Stimulated activated CD4-positive, alpha-beta T cell treated with anti-CD3 and anti-CD28 coated beads, TNF-alpha, amount 100 ng/mL, for 4 hours (primary cell): ENCODE results near the gene SPEF2.

Experiments used
- DNase-seq, 3 experiments: peaks; one replicate each; pipeline ENCODE4 v3.0.0-alpha.2; 2020; ENCODE audit warnings: low read depth in 3 of 3

SPEF2 gene, protein sequence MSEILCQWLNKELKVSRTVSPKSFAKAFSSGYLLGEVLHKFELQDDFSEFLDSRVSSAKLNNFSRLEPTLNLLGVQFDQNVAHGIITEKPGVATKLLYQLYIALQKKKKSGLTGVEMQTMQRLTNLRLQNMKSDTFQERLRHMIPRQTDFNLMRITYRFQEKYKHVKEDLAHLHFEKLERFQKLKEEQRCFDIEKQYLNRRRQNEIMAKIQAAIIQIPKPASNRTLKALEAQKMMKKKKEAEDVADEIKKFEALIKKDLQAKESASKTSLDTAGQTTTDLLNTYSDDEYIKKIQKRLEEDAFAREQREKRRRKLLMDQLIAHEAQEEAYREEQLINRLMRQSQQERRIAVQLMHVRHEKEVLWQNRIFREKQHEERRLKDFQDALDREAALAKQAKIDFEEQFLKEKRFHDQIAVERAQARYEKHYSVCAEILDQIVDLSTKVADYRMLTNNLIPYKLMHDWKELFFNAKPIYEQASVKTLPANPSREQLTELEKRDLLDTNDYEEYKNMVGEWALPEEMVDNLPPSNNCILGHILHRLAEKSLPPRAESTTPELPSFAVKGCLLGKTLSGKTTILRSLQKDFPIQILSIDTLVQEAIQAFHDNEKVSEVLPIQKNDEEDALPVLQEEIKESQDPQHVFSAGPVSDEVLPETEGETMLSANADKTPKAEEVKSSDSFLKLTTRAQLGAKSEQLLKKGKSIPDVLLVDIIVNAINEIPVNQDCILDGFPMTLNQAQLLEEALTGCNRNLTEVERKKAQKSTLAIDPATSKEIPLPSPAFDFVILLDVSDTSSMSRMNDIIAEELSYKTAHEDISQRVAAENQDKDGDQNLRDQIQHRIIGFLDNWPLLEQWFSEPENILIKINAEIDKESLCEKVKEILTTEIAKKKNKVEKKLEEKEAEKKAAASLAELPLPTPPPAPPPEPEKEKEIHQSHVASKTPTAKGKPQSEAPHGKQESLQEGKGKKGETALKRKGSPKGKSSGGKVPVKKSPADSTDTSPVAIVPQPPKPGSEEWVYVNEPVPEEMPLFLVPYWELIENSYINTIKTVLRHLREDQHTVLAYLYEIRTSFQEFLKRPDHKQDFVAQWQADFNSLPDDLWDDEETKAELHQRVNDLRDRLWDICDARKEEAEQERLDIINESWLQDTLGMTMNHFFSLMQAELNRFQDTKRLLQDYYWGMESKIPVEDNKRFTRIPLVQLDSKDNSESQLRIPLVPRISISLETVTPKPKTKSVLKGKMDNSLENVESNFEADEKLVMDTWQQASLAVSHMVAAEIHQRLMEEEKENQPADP (N-terminal part only)

GRCh38 chr5:35617435-35618303 lies at the start of gene SPEF2:
SPEF2 (plus strand) TSS chr5:35617863; CDS start chr5:35617998, 135 bp downstream.
- DNase-seq = peak; percentile 52 to 64 (median 57)

GRCh38 chr5:35575578-35575977 lies 42.1 kb upstream of the SPEF2 start:
- DNase-seq = no peak

GRCh38 chr5:35587419-35587818 lies 30.2 kb upstream of the SPEF2 start:
- DNase-seq = no peak

- no peak for DNase-seq
Observed at GRCh38 chr5:35593338-35593737, 24.3 kb upstream of the SPEF2 start.

DNA sequence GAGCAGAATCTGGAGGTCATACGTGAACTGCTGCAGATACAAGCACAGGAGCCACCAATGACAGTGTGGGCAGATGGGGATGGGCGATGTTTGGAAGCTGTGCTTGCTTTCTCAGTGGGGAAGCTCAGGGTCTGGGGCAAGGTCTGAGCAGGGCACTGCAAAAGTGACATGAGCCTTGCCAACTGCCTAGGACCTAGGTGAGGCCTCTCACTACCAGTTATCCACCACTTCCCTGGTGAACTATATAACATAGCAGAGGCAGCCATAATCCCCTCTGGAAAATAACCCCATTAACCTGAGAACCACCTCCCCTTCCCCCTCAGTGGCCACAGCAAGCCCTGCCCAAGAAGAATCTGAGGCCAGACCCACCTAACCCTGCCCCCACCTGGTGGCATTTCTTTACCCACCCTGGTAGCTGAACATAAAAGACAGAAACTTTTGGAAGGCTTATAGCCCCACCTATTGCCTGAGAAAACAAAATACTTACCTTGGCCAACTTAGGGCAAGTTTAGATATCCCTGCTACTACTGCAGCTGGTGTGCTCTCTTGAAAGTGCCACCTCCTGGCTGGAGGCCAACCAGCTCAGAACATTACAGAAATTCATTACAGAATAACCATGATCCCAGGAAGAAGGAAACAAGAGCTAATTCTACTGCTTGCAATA lies 18.8 kb upstream of the SPEF2 start:
- DNase-seq = no peak

DNA sequence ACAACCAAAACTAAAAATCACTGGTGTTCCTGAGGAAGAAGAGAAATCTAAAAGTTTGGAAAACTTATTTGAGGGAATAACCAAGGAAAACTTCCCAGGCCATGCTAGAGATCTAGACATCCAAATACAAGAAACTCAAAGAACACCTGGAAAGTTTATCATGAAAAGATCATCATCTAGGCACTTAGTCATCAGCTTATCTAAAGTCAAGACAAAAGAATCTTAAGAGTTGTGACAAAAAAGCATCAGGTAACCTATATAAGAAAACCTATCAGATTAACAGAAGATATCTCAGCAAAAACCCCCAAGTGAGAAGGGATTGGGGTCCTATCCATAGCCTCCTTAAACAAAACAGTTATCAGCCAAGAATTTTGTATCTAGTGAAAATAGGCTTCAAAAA lies 17.1 kb upstream of the SPEF2 start:
- DNase-seq = no peak

GRCh38 chr5:35608881-35609779 lies 8.5 kb upstream of the SPEF2 start:
- no peak for DNase-seq

DNA sequence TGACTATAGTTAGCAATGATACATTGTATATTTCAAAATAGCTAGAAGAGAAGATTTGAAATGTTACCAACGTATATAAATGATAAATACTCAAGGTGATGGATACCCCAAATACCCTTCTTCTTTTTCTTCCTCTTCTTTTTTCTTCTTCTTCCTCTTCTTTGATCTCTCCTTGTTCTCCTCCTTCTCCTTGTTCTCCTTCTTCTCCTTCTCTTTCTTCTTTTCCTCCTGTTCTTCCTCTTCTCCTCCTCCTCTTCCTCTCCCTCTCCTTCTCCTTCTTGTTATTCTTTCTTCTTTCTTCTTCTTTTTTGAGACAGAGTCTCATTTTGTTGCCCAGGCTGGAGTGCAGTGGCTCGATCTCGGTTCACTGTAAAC lies 616 bp upstream of the SPEF2 start:
- no peak for DNase-seq

GRCh38 chr5:35618304-35618636 lies 607 bp downstream of the SPEF2 start:
- no peak for DNase-seq

DNA sequence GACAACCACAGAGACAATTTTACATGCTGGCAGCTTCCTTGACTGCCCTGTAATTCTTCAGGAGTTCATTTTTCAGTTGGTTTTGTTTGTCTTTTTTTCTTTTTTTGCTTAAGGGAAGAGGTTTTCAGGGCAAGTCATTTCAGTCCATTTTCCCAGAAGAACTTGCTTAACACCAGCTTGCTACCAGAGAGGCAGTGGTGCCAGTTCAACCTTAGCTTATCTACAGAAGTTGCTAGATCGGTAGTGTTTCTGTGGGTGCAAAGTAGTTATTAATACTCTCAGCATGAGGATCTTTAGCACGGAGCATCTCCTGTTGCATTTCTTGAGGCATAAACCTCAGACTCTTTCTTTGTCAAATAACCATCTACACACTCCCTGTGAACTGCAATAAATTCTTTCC lies 1.1 kb downstream of the SPEF2 start:
- no peak for DNase-seq

GRCh38 chr5:35622974-35623373 lies 5.3 kb downstream of the SPEF2 start:
- no peak for DNase-seq

GRCh38 chr5:35623991-35624390 lies 6.3 kb downstream of the SPEF2 start:
- no peak for DNase-seq

DNA sequence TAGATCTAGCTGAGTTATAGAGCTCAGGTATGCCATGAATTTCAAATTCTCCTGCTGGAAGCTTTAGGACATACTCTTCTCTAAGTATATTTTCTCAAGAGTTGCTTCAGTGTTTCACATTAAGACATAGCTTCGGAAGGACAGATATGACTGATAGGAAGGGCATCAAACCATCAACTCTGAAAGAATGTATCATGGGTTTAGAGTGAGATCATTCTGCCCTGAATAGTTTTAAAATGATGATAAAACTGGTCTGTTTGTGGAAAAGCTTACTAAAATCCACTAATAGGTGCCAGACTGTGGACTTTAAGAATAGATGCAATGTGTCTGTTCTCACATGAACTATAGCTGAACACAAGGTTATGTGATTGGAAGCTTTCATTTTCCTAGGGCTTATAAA lies 8.4 kb downstream of the SPEF2 start:
- no peak for DNase-seq

DNA sequence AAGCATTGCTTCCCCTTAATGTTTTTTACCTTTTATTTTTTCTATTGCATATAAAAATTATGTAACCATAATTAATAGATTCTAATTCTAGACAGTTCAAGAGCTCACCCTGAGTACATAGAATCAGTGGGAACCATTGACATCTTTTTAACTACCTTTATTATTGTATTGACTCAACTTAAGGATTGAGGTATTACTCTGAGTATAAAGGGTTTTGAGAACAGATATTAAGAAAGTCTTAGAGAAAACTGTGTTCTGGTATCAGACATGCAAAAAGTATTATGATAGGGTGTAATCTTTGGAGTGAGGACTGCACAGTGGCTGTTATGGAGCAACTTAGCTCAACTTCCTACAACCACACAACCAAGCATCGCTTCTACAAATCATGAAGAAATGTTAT lies 8.9 kb downstream of the SPEF2 start:
- DNase-seq = no peak

DNA sequence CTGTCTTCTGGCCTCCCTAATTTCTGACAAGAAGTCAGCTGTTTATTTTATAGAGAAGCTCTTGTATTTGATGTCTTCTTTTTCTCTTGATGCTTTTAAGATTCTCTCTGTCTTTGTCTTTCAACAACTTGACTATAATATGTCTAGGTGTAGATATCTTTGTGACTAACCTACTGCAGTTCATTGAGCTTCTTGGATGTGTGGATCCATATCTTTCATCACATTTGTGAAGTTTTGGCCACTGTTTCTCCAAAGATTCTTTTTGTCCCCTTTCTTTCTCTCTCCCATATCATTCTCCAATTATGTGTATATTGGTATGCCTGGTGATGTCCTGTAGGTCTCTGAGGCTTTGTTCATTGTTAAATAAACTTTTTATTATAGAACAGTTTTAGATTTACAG lies 16.7 kb downstream of the SPEF2 start:
- no peak for DNase-seq

DNA sequence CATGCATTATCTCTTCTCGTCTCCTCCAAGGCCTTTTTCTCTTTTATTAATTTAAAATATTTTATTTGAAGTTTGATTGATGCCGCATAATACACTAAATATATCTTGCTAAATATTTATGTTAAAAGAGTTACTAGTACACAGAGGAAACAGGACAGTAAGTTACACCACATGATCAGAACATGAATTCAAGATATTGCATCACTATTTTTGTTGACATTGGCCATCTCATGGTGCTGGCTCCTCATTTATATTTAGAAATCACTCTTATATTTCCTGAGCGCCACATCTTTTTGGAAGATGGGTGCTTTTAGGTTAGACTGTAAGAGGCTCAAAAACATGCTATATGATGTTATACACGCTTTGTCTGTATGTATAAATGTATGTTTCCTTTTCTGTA lies 23.0 kb downstream of the SPEF2 start:
- no peak for DNase-seq

DNA sequence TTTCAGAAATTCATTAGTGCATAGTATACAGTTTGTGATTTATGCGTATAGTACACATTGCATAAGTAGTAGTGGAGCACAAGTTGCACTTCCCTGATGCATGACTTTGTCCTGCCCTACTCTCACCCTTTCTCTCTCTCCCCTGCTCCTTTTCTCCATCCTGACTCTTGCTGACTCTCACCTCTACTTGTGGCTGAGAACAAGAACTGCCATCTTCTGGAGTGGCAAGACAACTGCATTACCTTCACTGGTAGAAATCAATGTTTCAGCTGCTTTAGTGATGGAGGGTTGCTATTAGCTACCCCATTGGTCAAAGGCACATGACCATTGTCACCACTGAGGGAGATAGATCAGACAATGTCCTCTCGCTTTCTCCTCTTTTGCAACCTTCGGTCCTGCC lies 26.9 kb downstream of the SPEF2 start:
- DNase-seq = no peak

DNA sequence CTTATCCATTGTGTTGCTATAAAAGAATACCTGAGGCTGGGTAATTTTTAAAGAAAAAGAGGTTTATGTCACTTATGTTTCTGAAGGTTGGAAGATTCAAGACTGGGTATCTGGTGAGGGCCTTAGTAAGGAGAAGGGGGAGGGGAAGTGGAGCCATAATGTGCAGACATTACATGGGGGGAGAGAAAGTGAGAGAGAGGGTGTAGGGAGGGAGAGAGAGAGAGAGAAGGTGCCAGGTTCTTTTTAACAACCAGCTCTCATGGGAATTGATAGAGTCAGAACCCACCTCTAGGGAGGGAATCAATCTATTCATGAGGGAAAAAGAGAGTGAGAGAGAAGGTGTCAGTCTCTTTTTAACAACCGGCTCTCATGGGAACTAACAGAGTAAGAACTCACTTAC lies 29.5 kb downstream of the SPEF2 start:
- DNase-seq = no peak

DNA sequence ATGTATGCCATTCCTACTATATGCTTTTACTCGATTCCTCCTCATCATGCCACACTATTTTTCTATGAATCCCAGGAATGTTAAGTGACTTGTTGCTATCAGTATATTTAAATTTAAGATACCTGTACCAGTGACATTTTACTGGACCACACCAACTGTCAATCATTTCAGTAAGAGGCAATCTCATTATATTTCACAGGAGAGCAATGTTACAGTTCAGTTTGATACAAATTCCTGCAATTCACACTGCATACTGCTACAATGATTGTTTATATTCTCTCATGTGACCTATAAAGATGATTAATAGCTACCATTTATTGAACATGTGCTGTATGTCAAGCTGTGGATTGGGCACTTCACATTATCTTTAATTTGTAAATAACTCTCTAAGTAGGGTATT lies 30.0 kb downstream of the SPEF2 start:
- no peak for DNase-seq
